Stimulated activated CD4-positive, alpha-beta T cell treated with anti-CD3 and anti-CD28 coated beads, Interleukin-1b, Interleukin-23, amount 100 ng/mL, for 24 hours (primary cell): Measurements from ENCODE around the gene DPY19L1.
"Not testable (repeated sequence)": the region's sequence is repeated elsewhere in the genome, so short reads cannot be mapped to it uniquely, and the experiment has no call there.

Experiments used
- DNase-seq, 4 experiments: peaks; one replicate each; pipeline ENCODE4 v3.0.0-alpha.2; 2020; ENCODE audit warnings: low read depth in 4 of 4, low spot score in 1 of 4

Gene DPY19L1

DNA sequence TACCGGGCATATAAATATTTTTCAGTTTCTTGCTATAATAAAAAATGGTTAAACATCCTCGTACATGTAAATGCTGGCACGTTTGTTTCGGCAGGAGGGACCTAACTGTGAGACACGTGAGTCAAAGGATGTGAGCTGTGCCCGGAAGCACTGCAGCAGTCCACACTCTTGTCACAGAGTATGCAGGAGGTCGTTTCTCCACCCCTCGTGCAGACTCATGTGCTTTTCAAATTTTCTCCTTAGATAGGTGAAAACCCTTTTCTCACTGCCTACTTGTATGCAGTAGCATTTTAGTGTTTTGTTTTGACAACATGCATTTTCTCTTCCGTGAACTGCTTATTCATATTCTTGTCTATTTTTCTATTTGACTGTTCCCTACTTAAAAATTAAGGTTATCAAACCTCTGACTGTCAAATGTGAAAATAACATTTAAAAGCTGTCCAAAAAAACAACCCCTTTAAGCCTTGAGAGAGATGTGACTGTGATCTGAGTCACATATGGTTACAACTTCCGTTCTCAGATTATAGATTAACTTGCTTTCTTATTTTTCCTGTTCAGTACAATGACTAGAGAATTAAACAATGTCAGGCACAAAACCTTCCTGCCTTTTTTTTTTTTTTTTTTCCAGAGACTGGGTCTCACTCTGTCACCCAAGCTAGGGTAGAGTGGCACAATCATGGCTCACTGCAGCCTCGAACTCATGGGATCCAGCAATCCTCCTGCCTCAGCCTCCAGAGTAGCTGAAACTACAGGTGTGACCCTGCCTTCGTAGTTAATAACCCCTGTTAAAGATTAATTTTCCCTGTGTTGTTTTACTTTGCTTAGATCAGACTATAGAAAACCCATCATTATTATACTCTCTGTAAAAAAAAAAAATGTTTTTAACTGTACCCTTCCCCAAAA, 45.1 kb downstream of the DPY19L1 start:
- DNase-seq, result peak in 3 of 4 experiments; percentile 10 to 29 (median 15)

DNA sequence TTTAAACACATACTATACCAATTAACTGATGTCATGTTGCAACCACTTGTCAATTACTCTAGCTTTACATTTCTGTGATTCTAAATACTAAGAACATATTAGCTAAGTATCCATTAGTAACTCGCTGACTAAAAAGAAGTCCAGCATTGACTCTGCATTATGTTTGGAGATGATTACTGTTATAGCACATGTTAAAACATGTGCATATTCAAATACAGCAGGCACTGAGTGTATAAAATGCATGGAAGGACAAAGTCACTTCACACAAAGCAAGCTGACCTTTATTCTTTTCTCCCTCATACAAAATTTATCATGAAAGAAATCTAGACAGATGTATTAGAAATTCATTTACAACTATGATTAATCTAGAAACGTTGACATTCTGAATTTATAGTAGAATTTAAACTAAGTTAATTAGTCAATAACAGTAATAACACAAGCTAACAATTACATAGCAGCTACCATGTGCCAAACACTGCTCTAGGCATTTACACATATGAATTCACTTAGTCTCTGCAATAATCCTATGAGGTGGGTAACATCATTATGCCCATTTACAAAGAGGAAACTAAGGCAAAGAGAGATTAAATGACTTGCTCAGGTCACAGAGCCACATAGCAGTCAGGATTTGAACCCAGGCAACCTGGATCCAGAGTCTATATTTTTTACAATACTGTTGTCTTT, 48.7 kb downstream of the DPY19L1 start:
- DNase-seq, result not testable (repeated sequence)

DNA sequence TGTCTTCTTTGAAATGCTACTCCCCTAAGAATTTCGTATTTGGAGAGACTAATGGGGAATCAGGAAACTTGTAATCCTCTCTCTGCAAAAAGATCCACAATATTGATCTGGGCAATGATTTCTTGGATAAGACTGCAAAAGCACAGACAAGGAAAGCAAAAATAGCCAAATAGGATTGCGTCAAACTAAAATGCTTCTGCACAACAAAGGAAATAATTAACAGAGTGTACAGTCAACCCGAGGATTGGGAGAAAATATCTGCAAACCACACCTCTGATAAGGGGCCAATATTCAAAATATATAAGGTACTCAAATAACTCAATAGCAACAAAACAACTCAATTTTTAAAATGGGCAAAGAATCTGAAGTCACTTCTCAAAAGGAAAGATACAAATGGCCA, 52.1 kb downstream of the DPY19L1 start:
- DNase-seq, result not testable (repeated sequence)

DNA sequence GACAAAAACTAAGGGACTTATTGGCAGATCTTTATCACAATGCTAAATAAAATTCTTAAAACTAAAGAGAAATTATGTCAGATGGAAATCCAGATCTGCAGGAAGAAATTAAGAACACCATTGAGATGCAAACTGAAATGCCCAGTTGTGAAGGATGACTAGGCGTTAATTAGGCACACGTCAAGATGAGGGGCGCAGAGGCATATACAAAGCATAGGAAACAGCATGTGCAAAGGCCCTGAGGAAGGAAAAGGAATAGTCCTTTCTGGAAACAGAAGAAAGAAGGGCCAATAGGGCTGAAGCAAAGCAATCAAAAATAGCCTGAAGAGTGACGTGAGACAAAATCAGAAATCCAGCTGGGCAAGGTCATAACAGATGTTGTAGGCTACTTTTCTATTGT, 53.1 kb downstream of the DPY19L1 start:
- not testable (repeated sequence) for DNase-seq

DNA sequence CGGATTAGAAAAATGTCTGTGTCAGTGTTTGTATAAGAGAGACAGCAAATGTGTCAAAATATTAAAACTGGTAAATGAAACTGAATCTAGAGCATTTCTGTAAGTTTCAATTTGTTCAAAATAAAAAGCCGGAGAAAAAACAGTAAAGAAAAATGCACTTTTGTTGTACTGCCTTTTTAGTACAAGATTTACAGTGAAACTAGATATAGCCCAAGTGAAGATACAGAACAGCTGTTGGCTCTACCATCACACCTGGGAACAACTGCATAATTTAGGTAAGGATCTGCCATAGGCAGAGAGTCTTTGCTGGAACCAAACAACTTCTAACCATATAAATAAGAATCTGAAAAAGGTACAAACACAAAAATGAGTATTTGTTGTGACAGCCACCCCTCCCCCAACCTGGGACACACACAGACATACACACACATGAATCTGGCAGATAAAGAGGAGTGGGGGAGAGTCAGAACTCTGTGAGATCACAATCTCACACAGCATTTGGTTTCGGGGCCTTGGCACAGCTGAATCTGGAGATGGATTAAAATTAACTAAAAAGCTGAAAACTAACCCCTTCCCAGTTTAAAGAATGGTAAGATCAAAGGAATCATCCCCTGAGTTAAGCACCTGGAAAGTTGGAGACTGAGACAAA, 54.8 kb downstream of the DPY19L1 start:
- no peak for DNase-seq

DNA sequence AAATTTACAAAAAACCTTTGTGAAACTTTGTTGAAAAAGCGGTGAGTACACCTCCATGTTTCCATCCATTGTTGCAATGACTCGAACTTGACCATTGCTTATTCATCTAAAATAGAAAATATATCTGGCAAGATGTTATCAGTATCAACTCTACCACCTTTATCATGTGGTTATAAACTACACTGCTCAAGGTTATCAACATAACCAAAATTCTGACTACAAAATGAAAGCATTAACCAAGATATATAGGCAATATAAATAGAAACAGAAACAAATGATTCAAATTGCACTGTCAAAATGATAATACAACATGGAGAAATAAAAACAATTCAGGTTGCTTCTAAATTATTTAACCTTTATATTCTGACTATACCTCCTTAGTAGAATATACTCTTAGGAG, 58.2 kb downstream of the DPY19L1 start:
- not testable (repeated sequence) for DNase-seq

DNA sequence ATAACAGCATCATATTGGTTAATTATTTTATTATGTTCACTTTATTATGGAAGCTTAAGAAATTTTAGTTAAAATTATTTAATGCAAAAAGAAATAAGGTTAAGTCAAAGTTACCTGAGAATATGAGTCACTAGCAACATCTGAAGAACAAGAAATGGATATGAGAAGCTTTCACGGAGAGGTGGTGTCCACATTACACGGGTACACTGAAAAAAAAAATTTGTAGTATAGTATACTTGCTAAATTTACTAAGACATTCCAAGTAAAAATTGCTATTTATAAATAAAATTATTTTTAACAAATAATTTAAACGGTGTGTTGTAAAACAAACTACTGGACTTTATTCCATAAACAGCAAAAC, 63.9 kb downstream of the DPY19L1 start:
- no peak for DNase-seq

DNA sequence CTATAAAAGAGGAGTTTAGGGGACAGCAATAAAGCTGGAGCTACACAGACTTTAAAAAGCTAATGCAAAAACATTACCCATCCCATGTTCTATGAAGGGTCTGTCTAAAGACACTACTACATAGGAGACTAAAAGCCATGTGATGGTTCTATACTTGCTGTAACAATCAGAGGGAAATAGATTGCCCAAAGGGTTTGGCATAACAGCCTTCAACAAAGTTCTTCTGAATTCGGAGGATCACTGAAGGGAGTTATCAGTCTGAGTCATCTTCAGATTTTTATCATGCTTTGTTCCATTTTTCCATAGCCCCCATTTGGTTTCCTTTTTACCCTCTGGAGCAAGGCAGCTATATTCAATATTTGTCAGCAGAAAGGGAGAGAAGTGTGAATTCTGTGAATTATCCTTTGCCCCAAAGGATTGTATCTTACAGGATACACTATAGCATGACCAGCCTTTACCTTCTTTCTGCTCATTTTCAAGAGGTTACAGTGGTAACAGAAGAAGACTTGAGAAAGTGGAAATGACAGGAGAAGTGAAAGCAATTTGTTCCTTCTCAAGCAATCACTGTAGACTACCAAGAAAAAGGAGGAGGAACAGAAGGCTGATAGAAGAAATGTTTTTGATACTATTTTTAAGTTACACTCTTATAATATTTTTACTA, 64.4 kb downstream of the DPY19L1 start:
- DNase-seq, result not testable (repeated sequence)

DNA sequence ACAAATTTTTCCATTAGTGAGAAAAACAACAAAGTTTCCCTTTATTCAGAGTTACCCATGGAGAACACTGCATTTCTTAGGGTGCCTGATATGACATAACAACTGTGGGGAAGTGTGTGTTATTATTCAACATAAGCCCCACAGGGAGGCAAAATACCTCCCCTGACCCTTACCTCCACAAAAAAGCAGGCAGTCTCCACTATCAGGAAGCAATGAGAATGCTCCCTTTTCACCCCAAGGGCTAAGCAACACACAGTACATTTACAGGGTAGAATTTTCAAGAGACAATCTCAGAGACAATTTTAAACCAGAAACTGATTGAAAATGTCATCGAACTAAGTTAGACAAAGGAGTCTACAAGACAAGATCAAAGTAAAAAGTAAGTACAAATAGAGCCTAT, 69.5 kb downstream of the DPY19L1 start:
- not testable (repeated sequence) for DNase-seq

DNA sequence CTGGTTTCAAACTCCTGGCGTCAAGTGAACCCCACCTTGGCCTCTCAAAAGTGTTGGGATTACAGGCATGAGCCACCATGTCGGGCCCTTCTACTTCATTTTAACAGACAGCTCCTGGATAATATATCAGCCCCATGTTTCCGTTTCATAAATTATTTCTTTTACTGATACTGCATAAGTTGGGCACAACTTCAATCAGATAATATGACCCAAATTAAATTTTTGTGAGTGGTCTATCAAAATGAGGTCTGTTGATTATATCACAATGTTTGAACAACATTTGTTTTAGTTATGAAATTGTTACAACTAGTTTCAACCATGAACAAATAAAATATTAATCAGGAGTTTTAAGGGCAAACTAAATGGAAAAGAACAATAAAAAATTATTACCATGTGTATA, 70.8 kb downstream of the DPY19L1 start:
- DNase-seq, result not testable (repeated sequence)

DNA sequence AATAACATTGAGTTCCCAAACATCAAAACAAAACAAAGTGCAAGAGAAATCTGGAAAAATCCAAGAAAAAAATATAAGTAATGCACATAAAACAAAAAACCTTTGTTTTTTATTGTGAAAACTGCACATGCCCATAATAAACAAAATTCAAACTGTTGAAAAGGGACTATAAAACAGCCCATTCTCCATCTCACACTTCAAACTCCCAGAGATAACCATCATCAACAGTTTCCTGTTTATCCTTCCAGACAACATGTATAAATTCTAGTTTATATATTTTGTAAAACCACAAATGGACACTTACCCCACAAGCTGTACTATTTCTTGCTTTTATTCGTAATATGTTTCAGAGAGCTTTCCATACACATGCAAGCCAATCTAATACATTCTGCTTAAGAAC, 79.3 kb downstream of the DPY19L1 start:
- DNase-seq, result no peak

DNA sequence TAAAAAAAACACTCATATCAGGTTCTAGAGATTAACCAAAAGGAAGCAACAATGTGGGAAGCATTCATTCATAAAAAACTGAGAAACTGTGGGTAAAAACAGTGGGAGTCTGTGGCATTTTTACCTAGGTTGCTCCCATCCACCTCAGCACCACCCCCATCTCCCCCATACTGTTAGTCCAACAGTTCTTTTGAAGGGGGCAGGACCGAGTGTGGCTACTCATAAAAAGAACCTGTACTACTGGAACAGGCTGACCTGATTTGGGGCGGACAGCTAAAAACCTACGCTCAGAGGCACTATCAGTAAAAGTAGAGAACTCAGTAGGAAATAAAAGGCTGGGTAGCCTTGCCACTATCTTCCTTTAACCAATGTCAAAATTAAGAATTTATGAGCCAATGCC, 84.5 kb downstream of the DPY19L1 start:
- DNase-seq, result no peak

DNA sequence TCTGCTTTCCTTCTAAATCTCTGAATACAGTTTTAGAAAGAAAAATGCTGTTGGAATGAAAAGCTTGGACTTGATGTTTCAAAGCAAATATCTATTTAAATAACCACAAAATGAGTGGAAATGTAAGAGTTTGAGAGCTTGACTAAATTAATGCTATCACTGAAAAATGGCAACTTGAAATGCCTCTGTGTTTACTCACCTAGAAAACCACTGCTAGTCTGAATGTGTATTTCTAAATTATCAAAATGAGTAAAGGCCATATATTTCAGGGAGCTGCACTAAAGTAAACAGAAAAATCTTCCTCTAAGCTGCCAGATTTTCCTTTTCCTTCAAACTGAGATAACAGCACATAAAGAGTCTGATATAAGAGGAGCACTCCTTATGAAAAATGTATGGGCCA, 87.9 kb downstream of the DPY19L1 start:
- no peak for DNase-seq

DNA sequence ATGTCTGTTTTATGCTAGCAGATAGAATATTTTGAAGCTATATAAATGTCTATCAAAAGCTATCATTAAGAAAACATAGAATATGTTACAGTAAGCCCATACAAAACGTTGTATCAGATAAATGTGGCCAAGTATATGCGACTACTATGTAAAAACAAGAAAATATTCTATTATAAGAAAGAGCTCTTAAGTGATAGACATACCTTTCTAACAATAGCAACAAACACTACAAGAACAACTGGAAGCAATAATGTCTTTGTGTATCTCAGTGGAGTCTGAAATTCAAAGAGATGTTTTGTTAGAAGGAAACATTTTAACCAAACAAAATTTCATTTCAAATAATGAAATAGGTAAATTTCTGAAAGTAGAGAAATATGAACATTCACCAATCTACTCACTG, 89.9 kb downstream of the DPY19L1 start:
- DNase-seq, result not testable (repeated sequence)

DNA sequence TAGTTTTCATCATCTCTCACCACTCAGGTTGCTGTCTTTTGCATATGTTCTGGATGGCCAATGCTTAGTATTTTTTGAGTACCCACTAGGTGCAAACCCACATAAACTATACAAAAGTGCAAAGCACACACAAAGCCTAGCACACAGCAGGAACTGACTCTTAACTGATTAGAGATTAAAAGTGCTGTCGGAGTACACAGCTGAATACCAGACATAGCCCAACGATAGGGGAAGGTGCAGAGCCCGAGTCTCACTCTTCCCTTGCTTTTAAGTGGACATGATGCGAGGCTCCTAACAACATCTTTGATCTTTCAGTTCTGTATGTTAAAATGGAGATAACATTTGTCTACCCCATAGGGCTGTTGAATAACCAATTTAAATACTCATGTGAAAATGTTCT, 90.8 kb downstream of the DPY19L1 start:
- no peak for DNase-seq

DNA sequence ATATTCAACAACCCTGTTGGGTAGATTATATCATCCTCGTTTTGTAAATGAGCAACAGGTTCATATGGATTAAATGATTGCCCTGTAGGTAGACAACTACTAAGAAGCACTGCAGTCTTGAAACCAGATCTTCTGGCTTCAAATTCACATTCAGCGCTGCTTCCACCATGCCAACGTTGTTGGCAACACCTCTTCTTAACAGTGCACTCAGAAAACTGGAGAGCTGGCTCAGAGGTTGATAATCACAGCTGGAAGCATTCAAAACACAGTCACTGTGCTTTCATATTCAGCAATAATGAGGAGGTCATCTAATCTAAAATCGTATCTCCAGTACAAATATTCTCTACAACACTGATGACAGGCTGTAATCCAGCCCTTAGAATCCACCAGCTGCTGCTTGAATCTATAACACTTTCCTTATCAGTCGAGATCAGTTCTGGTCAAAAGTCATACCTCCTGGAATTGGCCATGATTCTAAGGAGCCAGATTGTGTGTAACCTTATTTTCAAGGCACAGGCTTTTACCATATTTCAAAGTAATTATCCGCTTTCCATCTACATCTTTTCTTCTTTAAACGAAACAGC, 91.3 kb downstream of the DPY19L1 start:
- not testable (repeated sequence) for DNase-seq

DNA sequence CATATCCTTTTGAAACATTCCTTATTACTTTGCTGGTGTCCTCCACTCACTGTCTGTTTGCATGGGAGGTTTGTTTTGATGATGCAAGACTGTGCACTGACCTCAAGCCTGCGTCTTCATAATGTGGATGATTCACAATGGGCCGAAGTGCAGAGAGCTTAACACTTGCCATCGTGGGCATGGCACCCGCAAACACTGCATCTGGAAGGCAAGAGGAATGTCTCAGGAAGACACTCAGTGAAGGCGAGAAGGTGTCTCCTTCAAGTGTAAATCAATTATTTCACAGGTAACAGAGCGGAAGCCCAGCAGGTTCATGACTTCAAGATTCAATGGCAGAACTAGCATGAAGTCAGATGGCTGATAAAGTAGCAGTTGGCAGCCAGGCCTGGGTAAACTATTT, 98.1 kb downstream of the DPY19L1 start:
- no peak for DNase-seq

DNA sequence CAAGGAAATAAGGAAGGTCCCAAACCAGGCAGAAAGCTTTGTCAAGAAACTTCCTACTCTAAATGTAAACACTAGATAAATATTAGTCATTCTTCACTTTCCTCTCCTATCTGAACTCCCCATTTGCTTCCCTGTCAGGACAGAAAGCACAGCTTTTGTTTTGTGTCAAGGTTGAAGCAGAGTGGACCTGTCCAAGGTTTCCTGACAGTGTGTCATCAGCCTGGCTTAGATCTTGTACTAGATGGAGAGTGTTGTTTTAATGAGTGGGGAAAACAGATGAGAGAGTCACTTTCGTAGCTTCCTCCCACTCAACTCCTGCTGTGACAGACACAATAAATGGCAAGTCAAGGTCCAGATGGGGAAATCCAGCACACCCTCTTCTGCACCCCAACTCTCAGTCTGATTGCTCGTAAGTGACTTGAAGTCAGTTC, 101.5 kb downstream of the DPY19L1 start:
- not testable (repeated sequence) for DNase-seq

DNA sequence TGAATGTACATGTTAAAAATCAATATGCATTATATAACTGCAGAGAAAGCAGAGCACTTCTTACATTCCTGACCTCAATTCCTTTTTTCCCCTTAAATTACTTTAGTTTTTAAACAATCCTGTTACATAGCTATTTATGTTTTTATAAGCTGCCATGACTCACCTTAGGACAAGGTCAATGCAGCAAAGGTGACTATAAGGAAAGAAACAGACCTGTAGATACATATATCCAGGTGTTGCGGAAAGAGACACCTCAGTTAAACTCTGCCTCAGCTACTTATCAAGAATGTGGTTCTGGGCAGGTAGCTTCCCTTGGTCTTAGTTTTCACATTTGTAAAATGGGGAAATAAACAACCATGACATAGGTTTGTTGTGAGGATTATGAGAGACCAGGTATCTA, 105.5 kb downstream of the DPY19L1 start:
- no peak for DNase-seq

DNA sequence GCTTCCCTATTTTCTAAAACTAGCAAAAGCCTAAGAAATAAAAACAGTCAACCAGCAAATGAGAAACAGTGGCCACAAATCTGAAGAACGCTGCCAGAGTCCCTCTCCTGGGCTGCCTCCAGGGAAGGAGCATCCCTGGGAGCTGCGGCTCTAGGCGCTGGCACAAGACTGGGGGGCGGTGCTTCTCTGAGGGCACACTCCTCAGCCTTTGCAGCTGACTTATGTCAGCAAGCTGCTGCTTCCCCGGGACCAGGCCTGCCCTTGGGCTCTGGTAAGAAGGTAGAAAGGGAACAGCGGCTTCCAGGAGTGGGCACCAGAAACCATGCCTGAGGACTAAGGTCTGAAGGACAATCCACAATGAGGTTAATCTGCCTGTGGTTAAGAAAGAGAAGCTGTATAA, 107.5 kb downstream of the DPY19L1 start:
- DNase-seq, result not testable (repeated sequence)

DNA sequence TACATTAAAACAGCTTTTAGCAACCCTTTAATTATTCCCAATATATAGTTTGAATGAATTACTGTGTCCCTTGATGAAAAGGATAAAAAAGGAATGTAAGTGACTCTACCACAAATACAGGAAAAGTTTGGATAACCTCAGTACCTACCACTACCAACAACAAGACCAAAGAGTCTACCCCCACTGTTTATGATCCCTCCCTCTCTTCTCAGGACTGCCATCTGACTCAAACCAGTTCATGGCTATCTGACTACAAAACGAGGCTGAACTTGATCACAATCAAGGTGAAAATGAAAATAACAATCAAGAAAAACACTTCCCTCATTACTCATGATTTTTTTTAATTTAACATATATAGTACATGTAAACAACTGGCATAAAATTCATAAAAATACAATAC, 108.7 kb downstream of the DPY19L1 start:
- no peak for DNase-seq
